ENCODE results near the gene HTR3B.

DNA sequence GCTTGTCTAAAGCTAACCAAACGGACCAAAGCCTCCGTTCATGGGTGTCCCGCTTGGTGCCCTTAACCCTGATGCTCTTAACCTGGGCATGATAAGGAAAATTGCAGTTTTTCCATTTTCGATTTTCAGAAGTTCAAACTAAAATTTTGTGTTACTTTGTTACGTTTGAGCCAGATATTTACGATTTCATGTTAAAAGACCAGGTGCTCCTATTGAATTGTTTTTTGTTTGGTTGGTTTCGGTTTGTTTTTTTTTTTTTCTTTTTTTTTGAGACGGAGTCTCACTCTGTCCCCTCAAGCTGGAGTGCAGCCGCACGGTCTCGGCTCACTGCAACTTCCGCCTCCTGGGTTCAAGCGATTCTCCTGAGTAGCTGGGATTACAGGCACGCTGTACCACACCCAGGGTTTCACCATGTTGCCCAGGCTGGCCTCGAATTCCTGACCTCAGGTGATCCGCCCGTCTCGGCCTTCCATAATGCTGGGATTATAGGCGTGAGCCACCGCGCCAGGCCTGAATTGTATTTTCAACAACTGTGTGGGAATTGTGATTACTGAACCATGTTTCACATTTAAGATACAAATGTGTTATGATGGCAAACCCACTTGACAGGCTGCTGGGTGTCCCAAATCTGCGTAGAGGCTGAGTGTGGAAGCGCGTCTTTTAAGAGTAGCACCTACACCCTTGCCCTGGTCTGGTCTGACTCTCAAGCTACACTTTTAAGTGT is 28.4 kb upstream of the HTR3B start:
- TF ChIP-seq, protein P1, sequence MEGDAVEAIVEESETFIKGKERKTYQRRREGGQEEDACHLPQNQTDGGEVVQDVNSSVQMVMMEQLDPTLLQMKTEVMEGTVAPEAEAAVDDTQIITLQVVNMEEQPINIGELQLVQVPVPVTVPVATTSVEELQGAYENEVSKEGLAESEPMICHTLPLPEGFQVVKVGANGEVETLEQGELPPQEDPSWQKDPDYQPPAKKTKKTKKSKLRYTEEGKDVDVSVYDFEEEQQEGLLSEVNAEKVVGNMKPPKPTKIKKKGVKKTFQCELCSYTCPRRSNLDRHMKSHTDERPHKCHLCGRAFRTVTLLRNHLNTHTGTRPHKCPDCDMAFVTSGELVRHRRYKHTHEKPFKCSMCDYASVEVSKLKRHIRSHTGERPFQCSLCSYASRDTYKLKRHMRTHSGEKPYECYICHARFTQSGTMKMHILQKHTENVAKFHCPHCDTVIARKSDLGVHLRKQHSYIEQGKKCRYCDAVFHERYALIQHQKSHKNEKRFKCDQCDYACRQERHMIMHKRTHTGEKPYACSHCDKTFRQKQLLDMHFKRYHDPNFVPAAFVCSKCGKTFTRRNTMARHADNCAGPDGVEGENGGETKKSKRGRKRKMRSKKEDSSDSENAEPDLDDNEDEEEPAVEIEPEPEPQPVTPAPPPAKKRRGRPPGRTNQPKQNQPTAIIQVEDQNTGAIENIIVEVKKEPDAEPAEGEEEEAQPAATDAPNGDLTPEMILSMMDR (IDR thresholded peaks at IDR 0.05 in 4 of 5, conservative IDR thresholded peaks at IDR 0.05 in 1 of 5) = no peak
- no peak for TF ChIP-seq POLR2A (IDR thresholded peaks at IDR 0.05)

Data from gastrocnemius medialis (tissue), 4 donors.